Measurements from ENCODE around the gene ZMIZ1.

GRCh38 chr10:79095316-79095715, 26.6 kb downstream of the ZMIZ1 start:
- TF ChIP-seq, protein P1, sequence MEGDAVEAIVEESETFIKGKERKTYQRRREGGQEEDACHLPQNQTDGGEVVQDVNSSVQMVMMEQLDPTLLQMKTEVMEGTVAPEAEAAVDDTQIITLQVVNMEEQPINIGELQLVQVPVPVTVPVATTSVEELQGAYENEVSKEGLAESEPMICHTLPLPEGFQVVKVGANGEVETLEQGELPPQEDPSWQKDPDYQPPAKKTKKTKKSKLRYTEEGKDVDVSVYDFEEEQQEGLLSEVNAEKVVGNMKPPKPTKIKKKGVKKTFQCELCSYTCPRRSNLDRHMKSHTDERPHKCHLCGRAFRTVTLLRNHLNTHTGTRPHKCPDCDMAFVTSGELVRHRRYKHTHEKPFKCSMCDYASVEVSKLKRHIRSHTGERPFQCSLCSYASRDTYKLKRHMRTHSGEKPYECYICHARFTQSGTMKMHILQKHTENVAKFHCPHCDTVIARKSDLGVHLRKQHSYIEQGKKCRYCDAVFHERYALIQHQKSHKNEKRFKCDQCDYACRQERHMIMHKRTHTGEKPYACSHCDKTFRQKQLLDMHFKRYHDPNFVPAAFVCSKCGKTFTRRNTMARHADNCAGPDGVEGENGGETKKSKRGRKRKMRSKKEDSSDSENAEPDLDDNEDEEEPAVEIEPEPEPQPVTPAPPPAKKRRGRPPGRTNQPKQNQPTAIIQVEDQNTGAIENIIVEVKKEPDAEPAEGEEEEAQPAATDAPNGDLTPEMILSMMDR (IDR thresholded peaks at IDR 0.05 in 4 of 5, conservative IDR thresholded peaks at IDR 0.05 in 1 of 5) = no peak
- no peak for TF ChIP-seq POLR2A (IDR thresholded peaks at IDR 0.05)

All from gastrocnemius medialis (tissue), 4 donors.